HG02678 (cell line): ENCODE data around the gene ARHGAP45.
A peak's percentile ranks its signal among the peaks of the same experiment; 100 is the strongest.

Experiments used
- ATAC-seq: cut with Tn5 transposase; IDR thresholded peaks from one replicate; pipeline ENCODE4 v1.9.1; 2021; ENCODE audit warnings: mild to moderate bottlenecking, moderate library complexity; ENCODE audit not compliant: unreplicated experiment

ARHGAP45 gene

GRCh38 chr19:1085676-1086442 is 18.9 kb downstream of the ARHGAP45 start:
- no peak for ATAC-seq

- no peak for ATAC-seq
Observed at GRCh38 chr19:1086613-1087012, 19.6 kb downstream of the ARHGAP45 start.

- no peak for ATAC-seq
Observed at GRCh38 chr19:1087813-1088415, 20.9 kb downstream of the ARHGAP45 start.

- ATAC-seq, result no peak
Observed at GRCh38 chr19:1088416-1089010, 21.5 kb downstream of the ARHGAP45 start.

GRCh38 chr19:1089126-1089771 is 22.3 kb downstream of the ARHGAP45 start:
- ATAC-seq, result no peak

GRCh38 chr19:1089891-1090290 is 22.9 kb downstream of the ARHGAP45 start:
- no peak for ATAC-seq

GRCh38 chr19:1090731-1091543 is 24.0 kb downstream of the ARHGAP45 start:
- ATAC-seq, result no peak

- ATAC-seq, result no peak
Observed at GRCh38 chr19:1091544-1092175, 24.7 kb downstream of the ARHGAP45 start.

GRCh38 chr19:1093330-1093729 is 26.4 kb downstream of the ARHGAP45 start:
- ATAC-seq, result no peak

- ATAC-seq, result no peak
Observed at GRCh38 chr19:1093811-1094553, 27.0 kb downstream of the ARHGAP45 start.

- no peak for ATAC-seq
Observed at GRCh38 chr19:1094655-1094977, 27.6 kb downstream of the ARHGAP45 start.

- ATAC-seq, result peak; percentile 89
Observed at GRCh38 chr19:1094978-1095701, 28.2 kb downstream of the ARHGAP45 start, which contains the start of gene POLR2E. TSS of gene POLR2E (minus strand) at chr19:1095375. CDS start at chr19:1095315, 60 bp downstream.

- ATAC-seq, result no peak
Observed at GRCh38 chr19:1097810-1098176, 30.8 kb downstream of the ARHGAP45 start.

GRCh38 chr19:1098177-1099051 is 31.4 kb downstream of the ARHGAP45 start:
- no peak for ATAC-seq

- ATAC-seq, result no peak
Observed at GRCh38 chr19:1101337-1101698, 34.4 kb downstream of the ARHGAP45 start.

GRCh38 chr19:1102407-1103131 is 35.6 kb downstream of the ARHGAP45 start:
- no peak for ATAC-seq

- ATAC-seq, result no peak
Observed at GRCh38 chr19:1103132-1103707, 36.3 kb downstream of the ARHGAP45 start.
